Panc1 (cell line): ENCODE measurements around the gene NARS2. TPM values are rescaled to one million over a fixed set of nuclear protein-coding genes. Genes with fewer than 3 reads are reported as not detected.

ENCODE experiments used
- ATAC-seq: fragments of 200-7000 bp; cut with Tn5 transposase; 2 replicates; pipeline ENCODE4 v1.9.1; 2020; ENCODE audit warnings: mild to moderate bottlenecking, moderate library complexity
- BruUV-seq: library from RNA; stranded (reverse); fragments of 400-500 nt; replicated peaks from 2 replicates; lab custom pipeline; 2021; lab: Mats Ljungman, UMichigan
- CTCF ChIA-PET: fragments of 300-600 bp; sonication (Branson Sonifier 250); formaldehyde crosslinking; loops from one replicate; lab custom pipeline; 2022; ENCODE audit warnings: antibody characterized with exemption; lab: Charles Lee
- POLR2A ChIA-PET: fragments of 300-600 bp; sonication (Branson Sonifier 250); formaldehyde crosslinking; loops from one replicate; lab custom pipeline; 2022; ENCODE audit warnings: antibody characterized with exemption; lab: Charles Lee
- DNase-seq: peaks from one replicate; pipeline ENCODE4 v3.0.0-alpha.2; 2010; ENCODE audit warnings: low read depth, low spot score
- H3K27ac ChIP-seq: 2 replicates; pipeline ENCODE4 v1.5.1; 2011; ENCODE audit warnings: mild to moderate bottlenecking, low read length, inconsistent platforms
- H3K27me3 ChIP-seq: fragments of 200-500 bp; sonication (Bioruptor generic); 2 replicates; pipeline ENCODE4 v1.6.0; 2014; ENCODE audit warnings: low read length, inconsistent platforms; ENCODE audit not compliant: control insufficient read depth, insufficient read depth
- H3K36me3 ChIP-seq: fragments of 200-500 bp; sonication (Bioruptor generic); 2 replicates; pipeline ENCODE4 v1.5.1; 2014; ENCODE audit warnings: inconsistent platforms, mild to moderate bottlenecking, low read length, moderate library complexity; ENCODE audit not compliant: control insufficient read depth, insufficient read depth
- H3K4me1 ChIP-seq: 2 replicates; pipeline ENCODE4 v1.5.1; 2011; ENCODE audit warnings: inconsistent platforms, mild to moderate bottlenecking, low read length, moderate library complexity; ENCODE audit not compliant: control insufficient read depth, insufficient read depth
- H3K4me3 ChIP-seq, 2 experiments: 2 replicates each; pipeline ENCODE4 v1.5.1; 2011 to 2012; ENCODE audit warnings: low read depth in 2 of 2, low read length in 2 of 2, mild to moderate bottlenecking in 2 of 2, inconsistent platforms in 1 of 2, moderate library complexity in 1 of 2
- H3K9me3 ChIP-seq: fragments of 200-500 bp; sonication (Bioruptor generic); 2 replicates; pipeline ENCODE4 v1.5.1; 2014; ENCODE audit warnings: low read depth, mild to moderate bottlenecking, inconsistent platforms, low read length, moderate library complexity; ENCODE audit not compliant: control insufficient read depth, insufficient read depth
- CTCF ChIP-seq: fragments of 450-650 bp; IDR thresholded peaks from 2 replicates; pipeline ENCODE4 v1.5.1; 2017; ENCODE audit warnings: mild to moderate bottlenecking
- POLR2AphosphoS5 ChIP-seq: IDR thresholded peaks from 2 replicates; pipeline ENCODE4 v1.6.1; 2012; ENCODE audit warnings: mild to moderate bottlenecking, low read depth, low read length, moderate library complexity
- REST ChIP-seq, 2 experiments: IDR thresholded peaks; 2 replicates each; pipeline ENCODE4 v1.6.1; 2011 to 2012; ENCODE audit warnings: low read depth in 2 of 2, control low read depth in 1 of 2, low read length in 1 of 2, mild to moderate bottlenecking in 1 of 2, moderate library complexity in 1 of 2; ENCODE audit not compliant: insufficient read depth in 1 of 2
- SIN3A ChIP-seq: IDR thresholded peaks from 2 replicates; pipeline ENCODE4 v1.6.1; 2012; ENCODE audit warnings: low read depth, mild to moderate bottlenecking, low read length, moderate library complexity, borderline replicate concordance; ENCODE audit not compliant: insufficient read depth
- TCF7L2 ChIP-seq: IDR thresholded peaks from 2 replicates; pipeline ENCODE4 v1.6.1; 2011; ENCODE audit warnings: mild to moderate bottlenecking, low read depth, low read length, inconsistent platforms
- in situ Hi-C: cut with HindIII; loops from 2 replicates; pipeline ENCODE4 v1.10.0; 2016; ENCODE audit warnings: low sequenced_read_pairs, low pct_unique_long_range_greater_than_20kb
- intact Hi-C: fragments of 100-400 bp; cut with micrococcal nuclease; formaldehyde crosslinking; loops from one replicate; pipeline ENCODE4 v1.10.0; 2022; ENCODE audit not compliant: unreplicated experiment
- total RNA-seq: library from RNA; stranded (reverse); gene quantifications from one replicate; pipeline ENCODE4 v1.2.1, GENCODE V29; 2021; ENCODE audit not compliant: unreplicated experiment

Gene NARS2
- total RNA-seq, 1 experiment from 2014 or later: 29.8 TPM

- Histone ChIP-seq H3K27ac (no peak overlapping the region), H3K36me3 (no peaks in the 10 kb centered on the region), H3K9me3 (no peaks in the 10 kb centered on the region), H3K27me3 (no peaks in the 10 kb centered on the region), H3K4me3 (no peak overlapping the region), H3K4me1 (no peaks in the 10 kb centered on the region)
- in situ Hi-C loops (no loop called here), intact Hi-C loops (no loop called here)
- CTCF ChIA-PET: no interaction called here
- ATAC-seq (no peak), DNase-seq (no peak)
- POLR2A ChIA-PET: no interaction called here
- BruUV-seq: no TSS peak
- TF ChIP-seq SIN3A (no peak), POLR2AphosphoS5 (no peak), TCF7L2 (no peak), CTCF (no peak), REST (IDR thresholded peaks at IDR 0.05; ENCODE audit: insufficient read depth in 1 of 2, low read depth in 2 of 2, low read length in 1 of 2) (no peak)
Measured at GRCh38 chr11:78427615-78428265, 146.9 kb downstream of the NARS2 start.

GRCh38 chr11:78426845-78427244, 147.8 kb downstream of the NARS2 start:
- ATAC-seq: no peak
- CTCF ChIA-PET: no interaction called here
- BruUV-seq: no TSS peak
- H3K36me3 ChIP-seq: no peaks in the 10 kb centered on the region
- DNase-seq: no peak
- in situ Hi-C loops: no loop called here
- no peaks in the 10 kb centered on the region for H3K27me3 ChIP-seq
- H3K4me1 ChIP-seq: no peaks in the 10 kb centered on the region
- POLR2A ChIA-PET: no interaction called here
- no peak for TF ChIP-seq REST (IDR thresholded peaks at IDR 0.05; ENCODE audit: insufficient read depth in 1 of 2, low read depth in 2 of 2, low read length in 1 of 2)
- no peak for TF ChIP-seq POLR2AphosphoS5
- TF ChIP-seq CTCF: no peak; the same call in 1 of the 2 replicates
- no peak for TF ChIP-seq SIN3A
- TF ChIP-seq TCF7L2: no peak
- no peaks in the 10 kb centered on the region for H3K9me3 ChIP-seq
- no peak overlapping the region for H3K4me3 ChIP-seq
- intact Hi-C loops: no loop called here
- no peak overlapping the region for H3K27ac ChIP-seq
